ENCODE data around the gene HSD17B1. TPM values are rescaled to one million over a fixed set of nuclear protein-coding genes. Genes with fewer than 3 reads are reported as not detected.

The HSD17B1 gene
- total and polyA plus RNA-seq, 2 of the 4 experiments (the other 2 are of a cell fraction): 0.72 to 1.4 TPM

DNA sequence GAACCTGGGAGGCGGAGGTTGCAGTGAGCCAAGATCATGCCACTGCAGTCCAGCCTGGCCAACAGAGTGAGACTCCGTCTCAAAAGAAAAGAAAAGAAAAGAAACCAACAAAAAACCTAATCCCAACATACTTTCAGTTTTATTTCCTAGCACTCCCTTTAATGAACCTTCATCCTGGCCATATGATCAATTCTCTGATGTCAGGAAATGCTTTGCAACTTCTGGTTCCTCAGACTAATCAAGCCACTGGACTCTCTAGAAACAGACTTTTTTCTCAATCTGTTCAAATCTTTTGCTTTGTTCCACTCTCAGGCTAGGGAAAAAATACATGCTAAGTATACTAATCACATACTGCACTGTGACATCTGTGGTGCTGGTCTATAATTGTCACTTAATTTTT is 38.2 kb downstream of the HSD17B1 start:
- Histone ChIP-seq H3K4ac (ENCODE audit: low read depth, low read length) (no peak overlapping the region), H2AK5ac (ENCODE audit: low read depth, low read length) (no peak overlapping the region), H3K4me1 (ENCODE audit: control insufficient read depth, insufficient read depth, low read length) (no peaks in the 10 kb centered on the region), H4K8ac (ENCODE audit: low read depth in 2 of 2, low read length in 2 of 2) (no peak overlapping the region), H4K91ac (ENCODE audit: insufficient read depth, low read depth, low read length) (no peak overlapping the region), H3K9me1 (ENCODE audit: insufficient read depth, low read length) (no peaks in the 10 kb centered on the region; the same call in 1 of the 2 replicates), H3K79me1 (ENCODE audit: low read depth in 1 of 2, low read length in 2 of 2) (peaks cover 4 to 29% of the 10 kb centered on the region in 2 experiments; a peak in 3 of 4 replicates), H3K9ac (ENCODE audit: low read depth, low read length) (no peak overlapping the region), H3K18ac (ENCODE audit: low read depth, low read length) (no peak overlapping the region), H2BK20ac (ENCODE audit: low read depth, low read length) (no peak overlapping the region), H3K4me3 (ENCODE audit: insufficient read depth, low read depth, low read length) (no peak overlapping the region), H3K27me3 (ENCODE audit: control insufficient read depth, insufficient read depth, low read length) (no peaks in the 10 kb centered on the region), H2AK9ac (replicated peaks; ENCODE audit: low read depth, low read length, poor library complexity) (no peak overlapping the region), H2AFZ (replicated peaks; ENCODE audit: low read length, poor library complexity) (no peak overlapping the region), H2BK5ac (ENCODE audit: low read depth, low read length, poor library complexity, severe bottlenecking) (no peak overlapping the region), H2BK15ac (ENCODE audit: low read depth, low read length) (no peak overlapping the region), H3K14ac (replicated peaks; ENCODE audit: low read depth, low read length) (no peak overlapping the region), H3K56ac (ENCODE audit: extremely low read depth, insufficient read depth, low read length) (no peak overlapping the region), H3K9me3 (ENCODE audit: control insufficient read depth, insufficient read depth, low read length) (no peaks in the 10 kb centered on the region), H4K20me1 (ENCODE audit: insufficient read depth, low read length) (peaks cover 12% of the 10 kb centered on the region; the same call in 1 of the 2 replicates), H3K4me2 (ENCODE audit: low read depth, low read length) (no peak overlapping the region), H3K27ac (ENCODE audit: insufficient read depth, low read length) (no peak overlapping the region), H3K36me3 (ENCODE audit: control insufficient read depth, insufficient read depth, low read length) (peaks cover 43% of the 10 kb centered on the region), H4K5ac (ENCODE audit: low read depth, low read length) (no peak overlapping the region), H3K23ac (ENCODE audit: low read depth, low read length) (no peak overlapping the region), H2BK120ac (ENCODE audit: low read depth, low read length) (no peak overlapping the region)
- no peak for DNase-seq
- no peak for ATAC-seq (ENCODE audit: low read depth)
- POLR2A ChIA-PET (ENCODE audit: unreplicated experiment): no interaction called here
- BruUV-seq (replicated peaks): no TSS peak
- TF ChIP-seq POLR2A (IDR thresholded peaks at IDR 0.05; ENCODE audit: low read depth, low read length) (no peak), BHLHE40 (IDR thresholded peaks at IDR 0.05; ENCODE audit: low read depth, low read length) (no peak), CHD1 (IDR thresholded peaks at IDR 0.05; ENCODE audit: low read depth, low read length) (no peak), MAFK (IDR thresholded peaks at IDR 0.05; ENCODE audit: low read depth, low read length) (no peak), RFX5 (IDR thresholded peaks at IDR 0.05; ENCODE audit: low read depth, low read length) (no peak), FOS (IDR thresholded peaks at IDR 0.05; ENCODE audit: low read depth, low read length) (no peak), RCOR1 (IDR thresholded peaks at IDR 0.05; ENCODE audit: insufficient replicate concordance, low read length) (no peak), MXI1 (IDR thresholded peaks at IDR 0.05; ENCODE audit: borderline replicate concordance, low read depth, low read length) (no peak), NFE2L2 (IDR thresholded peaks at IDR 0.05; ENCODE audit: low read depth, low read length) (no peak), SMC3 (IDR thresholded peaks at IDR 0.05; ENCODE audit: low read depth, low read length) (no peak), MAZ (IDR thresholded peaks at IDR 0.05; ENCODE audit: borderline replicate concordance, low read depth, low read length) (no peak), ELK1 (IDR thresholded peaks at IDR 0.05; ENCODE audit: borderline replicate concordance, low read depth, low read length) (no peak), RAD21 (IDR thresholded peaks at IDR 0.05; ENCODE audit: low read length) (no peak), CEBPB (IDR thresholded peaks at IDR 0.05; ENCODE audit: low read depth, low read length) (no peak)
- TF ChIP-seq, protein P1, sequence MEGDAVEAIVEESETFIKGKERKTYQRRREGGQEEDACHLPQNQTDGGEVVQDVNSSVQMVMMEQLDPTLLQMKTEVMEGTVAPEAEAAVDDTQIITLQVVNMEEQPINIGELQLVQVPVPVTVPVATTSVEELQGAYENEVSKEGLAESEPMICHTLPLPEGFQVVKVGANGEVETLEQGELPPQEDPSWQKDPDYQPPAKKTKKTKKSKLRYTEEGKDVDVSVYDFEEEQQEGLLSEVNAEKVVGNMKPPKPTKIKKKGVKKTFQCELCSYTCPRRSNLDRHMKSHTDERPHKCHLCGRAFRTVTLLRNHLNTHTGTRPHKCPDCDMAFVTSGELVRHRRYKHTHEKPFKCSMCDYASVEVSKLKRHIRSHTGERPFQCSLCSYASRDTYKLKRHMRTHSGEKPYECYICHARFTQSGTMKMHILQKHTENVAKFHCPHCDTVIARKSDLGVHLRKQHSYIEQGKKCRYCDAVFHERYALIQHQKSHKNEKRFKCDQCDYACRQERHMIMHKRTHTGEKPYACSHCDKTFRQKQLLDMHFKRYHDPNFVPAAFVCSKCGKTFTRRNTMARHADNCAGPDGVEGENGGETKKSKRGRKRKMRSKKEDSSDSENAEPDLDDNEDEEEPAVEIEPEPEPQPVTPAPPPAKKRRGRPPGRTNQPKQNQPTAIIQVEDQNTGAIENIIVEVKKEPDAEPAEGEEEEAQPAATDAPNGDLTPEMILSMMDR (conservative IDR thresholded peaks at IDR 0.05; ENCODE audit: low read depth, low read length): no peak
- TF ChIP-seq, protein P2, sequence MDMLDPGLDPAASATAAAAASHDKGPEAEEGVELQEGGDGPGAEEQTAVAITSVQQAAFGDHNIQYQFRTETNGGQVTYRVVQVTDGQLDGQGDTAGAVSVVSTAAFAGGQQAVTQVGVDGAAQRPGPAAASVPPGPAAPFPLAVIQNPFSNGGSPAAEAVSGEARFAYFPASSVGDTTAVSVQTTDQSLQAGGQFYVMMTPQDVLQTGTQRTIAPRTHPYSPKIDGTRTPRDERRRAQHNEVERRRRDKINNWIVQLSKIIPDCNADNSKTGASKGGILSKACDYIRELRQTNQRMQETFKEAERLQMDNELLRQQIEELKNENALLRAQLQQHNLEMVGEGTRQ (IDR thresholded peaks at IDR 0.05; ENCODE audit: low read depth, low read length): no peak
- intact Hi-C loops (cut with micrococcal nuclease): no loop called here
- in situ Hi-C loops (cut with MboI; ENCODE audit: low sequenced_read_pairs): no loop called here
- CTCF ChIA-PET: interaction anchor here (0.6 kb wide), 1 partner anchor 23 kb away, joined by 4 read pairs; no protein-coding TSS in a partner anchor
- dilution Hi-C loops (cut with HindIII; ENCODE audit: low sequenced_read_pairs, unreplicated experiment): no loop called here
- WGBS, 2 experiments (ENCODE audit: extremely low coverage in 2 of 2, insufficient read length in 1 of 2): no CpG with 5 or more reads among the region's 2 CpGs

Measured in IMR-90 (cell line).